SU-DHL-6 (cell line): ENCODE results near the gene RPL6.
"Not testable (repeated sequence)": the region's sequence is repeated elsewhere in the genome, so short reads cannot be mapped to it uniquely, and the experiment has no call there.

Source experiments
- H2AFZ ChIP-seq: fragments of 200-600 bp; sonication (generic); 2 replicates; pipeline ENCODE4 v1.6.1; 2014; ENCODE audit warnings: low read depth, mild to moderate bottlenecking, moderate library complexity, mixed read lengths, antibody characterized with exemption, low read length; ENCODE audit not compliant: severe bottlenecking
- H3F3A ChIP-seq: fragments of 200-600 bp; shearing (Covaris generic); 2 replicates; pipeline ENCODE4 v1.6.0; 2016; ENCODE audit warnings: antibody characterized with exemption, mild to moderate bottlenecking; ENCODE audit not compliant: insufficient read depth
- H3K27ac ChIP-seq: fragments of 200-600 bp; sonication (generic); 2 replicates; pipeline ENCODE4 v1.5.1; 2016; ENCODE audit warnings: low read depth, mild to moderate bottlenecking, low read length, moderate library complexity, mixed read lengths
- H3K27me3 ChIP-seq: fragments of 200-600 bp; sonication (generic), shearing (Covaris generic); 2 replicates; pipeline ENCODE4 v1.6.0; 2014; ENCODE audit warnings: mild to moderate bottlenecking, low read length
- H3K36me3 ChIP-seq: fragments of 200-600 bp; sonication (generic); 2 replicates; pipeline ENCODE4 v1.6.1; 2014; ENCODE audit warnings: mild to moderate bottlenecking, low read length, mixed read lengths
- H3K4me2 ChIP-seq: fragments of 300-600, 200-600 bp; shearing (Covaris generic), sonication (generic); 2 replicates; pipeline ENCODE4 v1.6.0; 2014; ENCODE audit warnings: low read length, low read depth, mild to moderate bottlenecking; ENCODE audit not compliant: poor library complexity, severe bottlenecking
- H3K4me3 ChIP-seq: fragments of 200-600 bp; sonication (generic); 2 replicates; pipeline ENCODE4 v1.5.1; 2014; ENCODE audit warnings: antibody characterized with exemption, low read length, mild to moderate bottlenecking, mixed read lengths; ENCODE audit not compliant: insufficient read depth, poor library complexity, severe bottlenecking
- H3K79me2 ChIP-seq: fragments of 200-600 bp; sonication (generic); 2 replicates; pipeline ENCODE4 v1.6.1; 2014; ENCODE audit warnings: mild to moderate bottlenecking, low read length, moderate library complexity; ENCODE audit not compliant: insufficient read depth
- H3K9ac ChIP-seq: fragments of 200-600 bp; sonication (generic); 2 replicates; pipeline ENCODE4 v1.7.0; 2014; ENCODE audit warnings: mild to moderate bottlenecking, low read length
- H3K9me2 ChIP-seq: fragments of 200-600 bp; sonication (generic); replicated peaks from 2 replicates; pipeline ENCODE4 v1.6.1; 2014; ENCODE audit warnings: low read length; ENCODE audit not compliant: insufficient read depth
- H3K9me3 ChIP-seq: fragments of 200-600 bp; sonication (generic); 2 replicates; pipeline ENCODE4 v1.6.1; 2014; ENCODE audit warnings: low read length, mixed read lengths; ENCODE audit not compliant: insufficient read depth
- H4K20me1 ChIP-seq: fragments of 200-600 bp; sonication (generic); 2 replicates; pipeline ENCODE4 v1.6.1; 2014; ENCODE audit warnings: low read depth, mild to moderate bottlenecking, antibody characterized with exemption, low read length, moderate library complexity, mixed read lengths
- EZH2phosphoT487 ChIP-seq: fragments of 200-600 bp; sonication (generic), shearing (Covaris generic); conservative IDR thresholded peaks from 2 replicates; pipeline ENCODE4 v1.6.1; 2018; ENCODE audit warnings: mild to moderate bottlenecking, antibody characterized with exemption, low read length, moderate library complexity, mixed read lengths
- TF ChIP-seq, protein P1 (sequence below): fragments of 200-600 bp; sonication (generic); IDR thresholded peaks from one replicate; pipeline ENCODE4 v1.5.1; 2017; ENCODE audit warnings: antibody characterized with exemption, mild to moderate bottlenecking, low read length, moderate library complexity; ENCODE audit not compliant: insufficient read depth, poor library complexity, severe bottlenecking

Gene RPL6

DNA sequence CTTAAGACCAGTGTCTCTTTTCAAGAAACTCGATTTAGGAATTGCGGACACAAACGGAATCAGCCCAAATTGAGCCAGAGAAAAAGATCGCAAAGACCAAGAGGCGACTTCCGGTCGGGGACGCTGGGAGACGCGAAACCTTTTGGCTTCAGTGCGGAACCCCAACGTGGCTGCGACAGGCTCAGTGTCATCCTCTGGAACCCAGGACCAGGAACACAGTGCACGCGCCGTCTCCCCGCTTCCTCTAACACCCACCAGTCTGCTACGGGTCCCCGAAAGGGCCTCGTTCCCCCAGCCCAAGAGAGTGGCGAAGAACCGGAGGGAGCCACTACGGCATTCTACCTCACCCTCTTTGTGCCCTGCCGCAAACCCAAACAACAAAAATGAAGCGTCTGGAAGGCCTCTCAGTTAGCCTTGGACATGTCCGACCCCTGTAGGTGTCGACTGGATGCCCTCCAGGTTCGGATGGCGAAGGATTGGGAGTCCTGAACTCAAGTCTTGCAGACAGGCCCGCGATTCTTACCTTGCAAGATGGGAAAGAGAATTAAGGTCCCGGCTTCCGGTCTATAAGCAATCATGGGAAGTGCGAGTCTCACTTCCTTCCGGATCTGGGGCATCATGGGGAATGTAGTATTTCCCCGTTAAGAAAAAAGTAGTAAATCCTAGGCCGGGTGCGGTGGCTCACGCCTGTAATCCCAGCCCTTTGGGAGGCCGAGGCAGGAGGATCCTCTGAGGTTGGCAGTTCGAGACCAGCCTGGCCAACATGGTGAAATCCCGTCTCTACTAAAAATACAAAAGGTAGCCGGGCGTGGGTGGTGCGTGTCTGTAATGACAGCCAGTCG is at the start of gene RPL6:
RPL6 (minus strand) TSS at position 542 of the 842 bp plus-strand sequence. CDS start 949 bp downstream, outside the sequence.
- H3K79me2 ChIP-seq, result peaks cover 17% of the 10 kb centered on the region
- no peaks in the 10 kb centered on the region for H3K9me3 ChIP-seq
- peak within 1 kb of the TSS; percentile 89 for H2AFZ ChIP-seq
- peak within 1 kb of the TSS; percentile 80 for H3K9ac ChIP-seq
- H3K36me3 ChIP-seq, result peaks cover 41% of the 10 kb centered on the region
- H3K4me2 ChIP-seq, result peak within 1 kb of the TSS; percentile 99
- no peaks in the 10 kb centered on the region for H3K9me2 ChIP-seq
- peaks cover 63% of the 10 kb centered on the region for H3F3A ChIP-seq
- H3K27ac ChIP-seq, result peak within 1 kb of the TSS; percentile 87
- TF ChIP-seq, protein P1, sequence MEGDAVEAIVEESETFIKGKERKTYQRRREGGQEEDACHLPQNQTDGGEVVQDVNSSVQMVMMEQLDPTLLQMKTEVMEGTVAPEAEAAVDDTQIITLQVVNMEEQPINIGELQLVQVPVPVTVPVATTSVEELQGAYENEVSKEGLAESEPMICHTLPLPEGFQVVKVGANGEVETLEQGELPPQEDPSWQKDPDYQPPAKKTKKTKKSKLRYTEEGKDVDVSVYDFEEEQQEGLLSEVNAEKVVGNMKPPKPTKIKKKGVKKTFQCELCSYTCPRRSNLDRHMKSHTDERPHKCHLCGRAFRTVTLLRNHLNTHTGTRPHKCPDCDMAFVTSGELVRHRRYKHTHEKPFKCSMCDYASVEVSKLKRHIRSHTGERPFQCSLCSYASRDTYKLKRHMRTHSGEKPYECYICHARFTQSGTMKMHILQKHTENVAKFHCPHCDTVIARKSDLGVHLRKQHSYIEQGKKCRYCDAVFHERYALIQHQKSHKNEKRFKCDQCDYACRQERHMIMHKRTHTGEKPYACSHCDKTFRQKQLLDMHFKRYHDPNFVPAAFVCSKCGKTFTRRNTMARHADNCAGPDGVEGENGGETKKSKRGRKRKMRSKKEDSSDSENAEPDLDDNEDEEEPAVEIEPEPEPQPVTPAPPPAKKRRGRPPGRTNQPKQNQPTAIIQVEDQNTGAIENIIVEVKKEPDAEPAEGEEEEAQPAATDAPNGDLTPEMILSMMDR, result no peak
- no peak for TF ChIP-seq EZH2phosphoT487
- peaks cover 23% of the 10 kb centered on the region for H4K20me1 ChIP-seq
- H3K4me3 ChIP-seq, result peak within 1 kb of the TSS; percentile 88
- H3K27me3 ChIP-seq, result no peaks in the 10 kb centered on the region

DNA sequence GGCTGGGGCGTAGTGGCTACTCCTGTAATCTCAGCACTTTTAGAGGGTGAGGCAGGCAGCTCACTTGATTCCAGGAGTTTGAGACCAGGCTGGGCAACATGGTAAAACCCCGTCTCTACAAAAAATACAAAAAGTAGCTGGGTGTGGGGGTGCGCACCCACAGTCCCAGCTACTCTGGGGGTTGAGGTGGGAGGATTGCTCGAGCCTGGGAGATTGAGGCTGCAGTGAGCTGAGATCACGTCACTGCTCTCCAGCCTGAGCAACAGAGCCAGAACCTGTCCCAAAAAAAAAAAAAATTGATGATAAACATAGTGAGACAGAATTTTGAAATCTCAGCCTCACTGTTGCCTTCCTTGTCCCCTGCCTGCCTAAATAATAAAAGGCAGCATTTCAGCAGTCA is 49.3 kb upstream of the RPL6 start:
- Histone ChIP-seq H3K9me2 (no peaks in the 10 kb centered on the region), H3F3A (no peaks in the 10 kb centered on the region), H3K27me3 (no peaks in the 10 kb centered on the region), H3K9ac (no peak overlapping the region), H2AFZ (no peak overlapping the region), H3K9me3 (no peaks in the 10 kb centered on the region), H3K36me3 (peaks cover 17% of the 10 kb centered on the region), H3K27ac (no peak overlapping the region), H3K4me2 (no peak overlapping the region), H4K20me1 (no peaks in the 10 kb centered on the region), H3K79me2 (no peaks in the 10 kb centered on the region), H3K4me3 (no peak overlapping the region)
- TF ChIP-seq EZH2phosphoT487, result no peak
- TF ChIP-seq, protein P1, result no peak

DNA sequence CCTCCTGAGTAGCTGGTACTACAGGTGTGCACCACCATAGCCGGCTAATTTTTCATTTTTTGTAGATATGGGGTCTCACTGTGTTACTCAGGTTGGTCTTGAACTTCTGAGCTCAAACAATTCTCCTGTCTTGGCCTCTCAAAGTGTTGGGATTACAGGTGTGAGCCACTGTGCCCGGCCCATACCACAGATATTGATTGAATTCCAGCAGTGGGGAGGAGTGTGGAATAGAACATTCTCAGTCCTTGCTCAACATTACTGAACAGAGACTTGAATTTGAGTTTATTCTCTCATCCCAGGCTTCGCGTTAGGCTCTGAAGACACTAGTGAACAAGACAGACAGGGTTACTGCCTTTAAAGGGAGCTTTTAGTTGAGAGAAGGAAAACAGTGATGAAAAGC is 48.9 kb upstream of the RPL6 start:
- H3K4me2 ChIP-seq, result no peak overlapping the region
- no peaks in the 10 kb centered on the region for H3K9me2 ChIP-seq
- H3K27me3 ChIP-seq, result no peaks in the 10 kb centered on the region
- H3K36me3 ChIP-seq, result peaks cover 17% of the 10 kb centered on the region
- no peaks in the 10 kb centered on the region for H3F3A ChIP-seq
- TF ChIP-seq, protein P1, result no peak
- no peak for TF ChIP-seq EZH2phosphoT487
- H3K9me3 ChIP-seq, result no peaks in the 10 kb centered on the region
- no peak overlapping the region for H3K4me3 ChIP-seq
- H4K20me1 ChIP-seq, result no peaks in the 10 kb centered on the region
- H2AFZ ChIP-seq, result no peak overlapping the region
- H3K79me2 ChIP-seq, result no peaks in the 10 kb centered on the region
- no peak overlapping the region for H3K27ac ChIP-seq
- no peak overlapping the region for H3K9ac ChIP-seq

DNA sequence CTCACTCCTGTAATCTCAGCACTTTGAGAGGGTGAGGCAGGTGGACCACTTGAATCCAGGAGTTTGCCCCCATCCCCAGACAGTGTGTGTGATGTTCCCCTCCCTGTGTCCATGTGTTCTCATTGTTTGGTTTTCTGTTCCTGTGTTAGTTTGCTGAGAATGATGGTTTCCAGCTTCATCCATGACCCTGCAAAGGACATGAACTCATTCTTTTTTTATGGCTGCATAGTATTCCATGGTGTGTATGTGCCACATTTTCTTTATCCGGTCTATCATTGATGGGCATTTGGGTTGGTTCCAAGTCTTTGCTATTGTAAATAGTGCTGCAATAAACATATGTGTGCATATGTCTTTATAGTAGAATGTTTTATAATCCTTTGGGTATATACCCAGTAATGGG is 47.7 kb upstream of the RPL6 start:
- H4K20me1 ChIP-seq, H3K4me2 ChIP-seq, H3K9me2 ChIP-seq, H3K9me3 ChIP-seq, H3F3A ChIP-seq, H3K9ac ChIP-seq, H3K27ac ChIP-seq, H3K4me3 ChIP-seq, H3K27me3 ChIP-seq, H3K79me2 ChIP-seq, H2AFZ ChIP-seq: not testable (repeated sequence)
- peaks cover 14% of the 10 kb centered on the region for H3K36me3 ChIP-seq
